Stomach (tissue), 9 donors: ENCODE results near the gene PTX4. TPM values are rescaled to one million over a fixed set of nuclear protein-coding genes. Genes with fewer than 3 reads are reported as not detected.

Experiments
- DNase-seq, 2 donors: peaks; one replicate each; pipeline versions ENCODE4 v3.0.0 to v3.0.0-alpha.2; 2013 to 2019
- H3K27ac ChIP-seq, 5 donors: fragments of 200-600 bp in 4 of 5; sonication (generic) in 4 of 5; one replicate each; pipeline ENCODE4 v1.5.1; 2013 to 2019; ENCODE audit warnings: mild to moderate bottlenecking in 1 of 5, moderate library complexity in 1 of 5
- H3K27me3 ChIP-seq, 3 donors: fragments of 200-600 bp; sonication (generic); one replicate each; pipeline ENCODE4 v1.5.1; 2017 to 2019; ENCODE audit warnings: mixed run types in 1 of 3
- H3K36me3 ChIP-seq, 4 donors: fragments of 200-600 bp; sonication (generic); 1 replicate in 3 of 4; 2 replicates in 1 of 4; pipeline ENCODE4 v1.5.1; 2016 to 2019
- H3K4me1 ChIP-seq, 4 donors: fragments of 200-600 bp; sonication (generic); one replicate each; pipeline ENCODE4 v1.5.1; 2016 to 2019
- H3K4me3 ChIP-seq, 4 donors: fragments of 200-600 bp; sonication (generic) in 3 of 4; one replicate each; pipeline ENCODE4 v1.5.1; 2016 to 2019; ENCODE audit warnings: mild to moderate bottlenecking in 1 of 4
- H3K9me3 ChIP-seq, 4 donors: fragments of 200-600 bp; sonication (generic); one replicate each; pipeline ENCODE4 v1.5.1; 2016 to 2019
- EP300 ChIP-seq: sonication (generic); formaldehyde crosslinking; IDR thresholded peaks from one replicate; pipeline ENCODE4 v1.6.1; 2017; ENCODE audit warnings: antibody characterized with exemption
- POLR2A ChIP-seq, 4 donors: fragments of 450-650 bp; IDR thresholded peaks; one replicate each; pipeline ENCODE4 v1.6.1; 2016; ENCODE audit warnings: antibody characterized with exemption in 4 of 4, control low read depth in 2 of 4, mild to moderate bottlenecking in 1 of 4, moderate library complexity in 1 of 4
- POLR2AphosphoS5 ChIP-seq, 3 donors: sonication (generic); formaldehyde crosslinking; IDR thresholded peaks; one replicate each; pipeline ENCODE4 v1.6.1; 2016; ENCODE audit warnings: antibody characterized with exemption in 3 of 3
- WGBS, 5 donors: extraction: QIAGEN DNeasy Blood & Tissue Kit in 3 of 5; methylation state at CpG; one replicate each; pipeline versions ENCODE4 v1.1.5 to v1.1.7; 2013 to 2018; 5-methylcytosine and 5-hydroxymethylcytosine counted together
- intact Hi-C: fragments of 100-400 bp; cut with DNase I; formaldehyde crosslinking; loops from one replicate; pipeline ENCODE4 v1.15.1; 2023; ENCODE audit warnings: low total_unique reads
- polyA plus RNA-seq, 3 donors: library from polyadenylated mRNA; stranded (reverse); fragments of 200-250 nt; gene quantifications; one replicate each; pipeline ENCODE4 v1.2.3, GENCODE V29; 2013
- total RNA-seq, 5 donors: library from RNA; depleted of rRNA; stranded (reverse); fragments of >200 nt; gene quantifications; one replicate each; pipeline versions ENCODE4 v1.1.0 to v1.2.3, GENCODE V29; 2014 to 2016
- TF ChIP-seq, protein P1 (sequence below), 7 experiments: fragments of 450-650 bp in 4 of 7; fragments of 200-600 bp in 3 of 7; sonication (generic) in 3 of 7; IDR thresholded peaks; one replicate each; pipeline ENCODE4 v1.5.1; 2016 to 2019; ENCODE audit warnings: antibody characterized with exemption in 7 of 7, control low read depth in 2 of 7, mild to moderate bottlenecking in 1 of 7
- donor health status: healthy with polysubstance abuse.
- donor health status: Bipolar disorder and iron deficiency.
- donor health status: healthy.

The PTX4 gene
- total and polyA plus RNA-seq, 8 donors: not detected

GRCh38 chr16:1494129-1494640 lies 5.4 kb upstream of the PTX4 start:
- Histone ChIP-seq H3K27ac (peak overlapping the region in 3 of 5 donors; percentile 87 to 93 (median 90)), H3K36me3 (peaks cover 21 to 46% (median 44%) of the 10 kb centered on the region in 4 donors), H3K4me1 (peaks cover 15 to 32% (median 28%) of the 10 kb centered on the region in 4 donors), H3K27me3 (no peaks in the 10 kb centered on the region), H3K9me3 (no peaks in the 10 kb centered on the region), H3K4me3 (peak overlapping the region; percentile 69 to 94 (median 86))
- WGBS, 5 donors: 17 to 34% (median 25%) methylated on average over 12 to 25 of the region's 25 CpGs
- TF ChIP-seq, protein P1, sequence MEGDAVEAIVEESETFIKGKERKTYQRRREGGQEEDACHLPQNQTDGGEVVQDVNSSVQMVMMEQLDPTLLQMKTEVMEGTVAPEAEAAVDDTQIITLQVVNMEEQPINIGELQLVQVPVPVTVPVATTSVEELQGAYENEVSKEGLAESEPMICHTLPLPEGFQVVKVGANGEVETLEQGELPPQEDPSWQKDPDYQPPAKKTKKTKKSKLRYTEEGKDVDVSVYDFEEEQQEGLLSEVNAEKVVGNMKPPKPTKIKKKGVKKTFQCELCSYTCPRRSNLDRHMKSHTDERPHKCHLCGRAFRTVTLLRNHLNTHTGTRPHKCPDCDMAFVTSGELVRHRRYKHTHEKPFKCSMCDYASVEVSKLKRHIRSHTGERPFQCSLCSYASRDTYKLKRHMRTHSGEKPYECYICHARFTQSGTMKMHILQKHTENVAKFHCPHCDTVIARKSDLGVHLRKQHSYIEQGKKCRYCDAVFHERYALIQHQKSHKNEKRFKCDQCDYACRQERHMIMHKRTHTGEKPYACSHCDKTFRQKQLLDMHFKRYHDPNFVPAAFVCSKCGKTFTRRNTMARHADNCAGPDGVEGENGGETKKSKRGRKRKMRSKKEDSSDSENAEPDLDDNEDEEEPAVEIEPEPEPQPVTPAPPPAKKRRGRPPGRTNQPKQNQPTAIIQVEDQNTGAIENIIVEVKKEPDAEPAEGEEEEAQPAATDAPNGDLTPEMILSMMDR (IDR thresholded peaks at IDR 0.05): peak in 4 of 7 experiments; percentile 7 to 31 (median 18)
- no peak for TF ChIP-seq POLR2AphosphoS5 (IDR thresholded peaks at IDR 0.05)
- peak; percentile 44 to 69 for DNase-seq
- intact Hi-C loops: no loop called here

GRCh38 chr16:1493746-1494094 lies 5.0 kb upstream of the PTX4 start:
- intact Hi-C loops: no loop called here
- H3K9me3 ChIP-seq: no peaks in the 10 kb centered on the region
- no peak for DNase-seq
- peak overlapping the region; percentile 87 to 93 (median 90) for H3K27ac ChIP-seq
- TF ChIP-seq POLR2AphosphoS5 (IDR thresholded peaks at IDR 0.05): no peak
- no peak for TF ChIP-seq EP300
- TF ChIP-seq, protein P1 (IDR thresholded peaks at IDR 0.05): no peak
- no peak for TF ChIP-seq POLR2A (IDR thresholded peaks at IDR 0.05)
- peaks cover 18 to 41% (median 39%) of the 10 kb centered on the region in 4 donors for H3K36me3 ChIP-seq
- no peaks in the 10 kb centered on the region for H3K27me3 ChIP-seq
- H3K4me3 ChIP-seq: peak overlapping the region; percentile 69 to 94 (median 86)
- 0 to 1% (median 1%) methylated on average over 13 to 30 of the region's 30 CpGs for WGBS, 5 donors
- H3K4me1 ChIP-seq: peaks cover 15 to 32% (median 28%) of the 10 kb centered on the region in 4 donors

GRCh38 chr16:1492923-1493745 lies 4.4 kb upstream of the PTX4 start, which contains the start of gene TELO2:
TSS of gene TELO2 (plus strand) at chr16:1493360. CDS start at chr16:1494282, 922 bp downstream.
- 0 to 1% (median 1%) methylated on average over 32 to 89 of the region's 89 CpGs for WGBS, 5 donors
- intact Hi-C loops: no loop called here
- peak; percentile 84 to 94 for DNase-seq
- TF ChIP-seq EP300 (no peak), POLR2A (IDR thresholded peaks at IDR 0.05) (no peak), POLR2AphosphoS5 (IDR thresholded peaks at IDR 0.05) (peak in 1 of 3 donors; percentile 19)
- TF ChIP-seq, protein P1 (IDR thresholded peaks at IDR 0.05): no peak
- Histone ChIP-seq H3K4me1 (peaks cover 15 to 32% (median 28%) of the 10 kb centered on the region in 4 donors), H3K27me3 (no peaks in the 10 kb centered on the region), H3K36me3 (peaks cover 18 to 35% (median 33%) of the 10 kb centered on the region in 4 donors), H3K9me3 (no peaks in the 10 kb centered on the region), H3K4me3 (peak within 1 kb of the TSS; percentile 69 to 94 (median 86)), H3K27ac (peak within 1 kb of the TSS; percentile 87 to 93 (median 90))

DNA sequence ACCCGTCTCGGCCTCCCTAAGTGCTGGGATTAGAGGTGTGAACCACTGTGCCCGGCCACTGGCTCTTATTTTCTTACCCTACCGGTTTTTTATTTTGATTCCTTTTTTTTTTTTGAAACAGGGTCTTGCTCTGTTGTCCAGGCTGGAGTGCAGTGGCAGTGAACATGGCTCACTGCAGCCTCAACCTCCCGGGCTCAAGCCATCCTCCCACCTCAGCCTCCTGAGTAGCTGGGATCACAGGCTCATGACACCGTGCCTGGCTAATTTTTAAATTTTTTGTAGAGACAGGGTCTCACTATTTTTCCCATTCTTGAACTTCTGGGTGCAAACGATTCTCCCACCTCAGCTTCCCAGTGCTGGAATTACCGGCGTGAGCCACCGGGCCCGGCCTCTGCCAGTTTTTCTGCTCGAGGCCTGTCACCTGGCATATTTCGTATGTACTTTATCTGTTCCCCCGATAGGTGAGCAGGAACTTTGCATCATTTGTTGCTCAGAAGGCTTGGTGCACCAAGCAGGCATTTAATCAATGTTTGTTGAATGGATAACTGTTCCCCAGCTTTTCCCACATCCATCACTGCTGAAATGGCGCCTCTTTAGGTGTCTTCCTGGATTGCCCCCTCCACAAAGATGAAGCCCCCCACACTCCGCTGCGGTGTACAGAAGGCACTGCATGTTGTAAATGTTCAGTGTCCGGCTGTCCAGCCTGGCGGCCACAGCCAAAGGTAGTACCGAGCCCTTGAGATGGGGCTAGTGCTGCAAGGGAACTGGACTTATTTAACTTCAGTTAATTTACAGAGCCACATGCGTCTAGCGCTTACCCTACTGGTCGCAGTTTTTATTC lies 3.6 kb upstream of the PTX4 start:
- WGBS, 5 donors: 75 to 82% (median 75%) methylated on average over 21 to 23 of the region's 23 CpGs
- intact Hi-C loops: no loop called here
- H3K36me3 ChIP-seq: peaks cover 13 to 27% (median 25%) of the 10 kb centered on the region in 4 donors
- DNase-seq: no peak
- peak overlapping the region; percentile 69 to 94 (median 86) for H3K4me3 ChIP-seq
- no peaks in the 10 kb centered on the region for H3K27me3 ChIP-seq
- no peaks in the 10 kb centered on the region for H3K9me3 ChIP-seq
- H3K27ac ChIP-seq: peak overlapping the region; percentile 87 to 93 (median 90)
- TF ChIP-seq, protein P1 (IDR thresholded peaks at IDR 0.05): no peak
- no peak for TF ChIP-seq POLR2AphosphoS5 (IDR thresholded peaks at IDR 0.05)
- no peak for TF ChIP-seq POLR2A (IDR thresholded peaks at IDR 0.05)
- peaks cover 15 to 32% (median 28%) of the 10 kb centered on the region in 4 donors for H3K4me1 ChIP-seq
